GM21367 (cell line): ENCODE measurements around the gene TJAP1.
"Not testable (repeated sequence)": the region's sequence is repeated elsewhere in the genome, so short reads cannot be mapped to it uniquely, and the experiment has no call there.

ENCODE experiments used
- ATAC-seq: cut with Tn5 transposase; IDR thresholded peaks from one replicate; pipeline ENCODE4 v1.9.1; 2021; ENCODE audit not compliant: unreplicated experiment

The TJAP1 gene

GRCh38 chr6:43524483-43524961 lies 47.2 kb downstream of the TJAP1 start:
- no peak for ATAC-seq

GRCh38 chr6:43532201-43532600 lies 54.8 kb downstream of the TJAP1 start:
- ATAC-seq = no peak

GRCh38 chr6:43538986-43539385 lies 61.6 kb downstream of the TJAP1 start:
- ATAC-seq = not testable (repeated sequence)

GRCh38 chr6:43539409-43539808 lies 62.0 kb downstream of the TJAP1 start:
- not testable (repeated sequence) for ATAC-seq

- no peak for ATAC-seq
These were observed 63.1 kb downstream of the TJAP1 start for GRCh38 chr6:43540507-43540906.

- no peak for ATAC-seq
These were observed 64.6 kb downstream of the TJAP1 start for GRCh38 chr6:43541774-43542471.

- no peak for ATAC-seq
These were observed 67.1 kb downstream of the TJAP1 start for GRCh38 chr6:43544461-43544860.

GRCh38 chr6:43547222-43547621 lies 69.9 kb downstream of the TJAP1 start:
- no peak for ATAC-seq
